A673 (cell line): ENCODE measurements around the gene CPTP.

ENCODE experiments used
- CTCF ChIP-seq: fragments of 300-800, 200-600 bp; sonication (generic); conservative IDR thresholded peaks from 2 replicates; pipeline ENCODE4 v1.5.1; 2017; ENCODE audit warnings: low read depth, mild to moderate bottlenecking, antibody characterized with exemption, low read length, moderate library complexity, mixed read lengths
- EZH2 ChIP-seq: fragments of 200-600 bp; sonication (generic); IDR thresholded peaks from 2 replicates; pipeline ENCODE4 v1.6.1; 2017; ENCODE audit warnings: borderline replicate concordance, low read depth, mild to moderate bottlenecking, mixed read lengths, antibody characterized with exemption, low read length; ENCODE audit not compliant: poor library complexity, severe bottlenecking

GRCh38 chr1:1304331-1305299 is 20.0 kb upstream of the CPTP start:
- TF ChIP-seq CTCF (no peak), EZH2 (no peak)
